A549 (cell line): ENCODE data around the gene ITGAX. TPM values are rescaled to one million over a fixed set of nuclear protein-coding genes. Genes with fewer than 3 reads are reported as not detected.

ENCODE experiments used
- ATAC-seq, 2 experiments: fragments of 200-7000 bp in 1 of 2; fragments of >200 bp in 1 of 2; cut with Nextera tagmentation in 1 of 2; cut with Tn5 transposase in 1 of 2; 3 replicates each; pipeline versions ENCODE4 v1.8.0 to v1.9.1; 2018 to 2020; ENCODE audit warnings: mild to moderate bottlenecking in 1 of 2, moderate library complexity in 1 of 2
- CTCF ChIA-PET: fragments of 300-600 bp; sonication (Branson Sonifier 250); formaldehyde crosslinking; extraction: SDS; loops from one replicate; lab custom pipeline; 2021; ENCODE audit warnings: antibody characterized with exemption, inconsistent platforms; lab: Yijun Ruan, JAX
- POLR2A ChIA-PET: fragments of 350-600 bp; formaldehyde crosslinking; extraction: SDS; loops from one replicate; lab custom pipeline; 2021; ENCODE audit warnings: antibody characterized with exemption, inconsistent platforms; lab: Yijun Ruan, JAX
- DNase-seq, 2 experiments: peaks; one replicate each; pipeline versions ENCODE4 v3.0.0 to v3.0.0-alpha.2; 2011 to 2016; ENCODE audit warnings: low read depth in 1 of 2, low spot score in 1 of 2
- FAIRE-seq: peaks from 2 replicates; lab custom pipeline; 2011; peaks lifted over from hg19 to GRCh38; lab: Jason Lieb, UNC
- H3K27ac ChIP-seq, 2 experiments: fragments of >200 bp; sonication (Bioruptor Twin); formaldehyde crosslinking; 3 replicates each; pipeline ENCODE4 v1.5.1; 2016 to 2017
- H3K4me1 ChIP-seq: fragments of >200 bp; sonication (Bioruptor Twin); formaldehyde crosslinking; 3 replicates; pipeline ENCODE4 v1.6.1; 2016
- H3K4me2 ChIP-seq: fragments of >200 bp; sonication (Bioruptor Twin); formaldehyde crosslinking; 3 replicates; pipeline ENCODE4 v1.6.1; 2016
- H3K4me3 ChIP-seq: fragments of >200 bp; sonication (Bioruptor Twin); formaldehyde crosslinking; 3 replicates; pipeline ENCODE4 v1.5.1; 2016
- H3K9me3 ChIP-seq: fragments of >200 bp; sonication (Bioruptor Twin); formaldehyde crosslinking; 3 replicates; pipeline ENCODE4 v1.6.1; 2016
- CHD2 ChIP-seq: fragments of 150-350 bp; IDR thresholded peaks from 2 replicates; pipeline ENCODE4 v1.6.1; 2014; ENCODE audit warnings: low read length; ENCODE audit not compliant: partially characterized antibody
- EHF ChIP-seq: fragments of 250-450 bp; sonication (Bioruptor Pico); IDR thresholded peaks from 2 replicates; pipeline ENCODE4 v1.5.0; 2020; ENCODE audit warnings: mild to moderate bottlenecking
- FOSL2 ChIP-seq, 2 experiments: fragments of 450-650 bp in 1 of 2; fragments of >200 bp in 1 of 2; sonication (Bioruptor Twin) in 1 of 2; formaldehyde crosslinking; IDR thresholded peaks; 2 replicates each; pipeline versions ENCODE4 v1.5.0 to v1.6.1; 2016 to 2020; ENCODE audit warnings: mild to moderate bottlenecking in 1 of 2, moderate library complexity in 1 of 2
- HOXB13 ChIP-seq: fragments of 250-450 bp; sonication (Bioruptor Pico); IDR thresholded peaks from 2 replicates; pipeline ENCODE4 v1.5.0; 2020; ENCODE audit warnings: low read depth, mild to moderate bottlenecking, moderate library complexity
- HOXB5 ChIP-seq: fragments of 250-450 bp; sonication (Bioruptor Pico); IDR thresholded peaks from 2 replicates; pipeline ENCODE4 v1.5.0; 2020; ENCODE audit warnings: mild to moderate bottlenecking, moderate library complexity
- MAZ ChIP-seq: fragments of 150-350 bp; IDR thresholded peaks from 2 replicates; pipeline ENCODE4 v1.6.1; 2014; ENCODE audit warnings: antibody characterized with exemption, low read depth, low read length, borderline replicate concordance
- NFE2L2 ChIP-seq: fragments of 150-350 bp; conservative IDR thresholded peaks from 2 replicates; pipeline ENCODE4 v1.6.1; 2014; ENCODE audit warnings: low read length
- POLR2AphosphoS2 ChIP-seq: conservative IDR thresholded peaks from 2 replicates; pipeline ENCODE4 v1.6.1; 2012; ENCODE audit warnings: low read length, improper control_type of control experiment, inconsistent platforms
- RARB ChIP-seq: fragments of 250-450 bp; sonication (Bioruptor Pico); IDR thresholded peaks from 2 replicates; pipeline ENCODE4 v1.8.0; 2021; ENCODE audit warnings: mild to moderate bottlenecking, moderate library complexity
- SREBF2 ChIP-seq: fragments of 450-650 bp; IDR thresholded peaks from 2 replicates; pipeline ENCODE4 v1.6.1; 2014; ENCODE audit warnings: mild to moderate bottlenecking, moderate library complexity
- TP53 ChIP-seq: fragments of 250-450 bp; sonication (Bioruptor Pico); IDR thresholded peaks from 2 replicates; pipeline ENCODE4 v1.5.0; 2021; ENCODE audit warnings: mild to moderate bottlenecking, moderate library complexity
- ZC3H11A ChIP-seq: fragments of 450-650 bp; IDR thresholded peaks from 2 replicates; pipeline ENCODE4 v1.6.1; 2014; ENCODE audit warnings: antibody characterized with exemption, mild to moderate bottlenecking
- ZSCAN20 ChIP-seq: fragments of 250-450 bp; sonication (Bioruptor Pico); IDR thresholded peaks from 2 replicates; pipeline ENCODE4 v1.8.0; 2022; ENCODE audit warnings: mild to moderate bottlenecking, moderate library complexity
- WGBS: methylation state at CpG from one replicate; pipeline ENCODE4 v1.1.6; 2017; ENCODE audit errors: missing lambda C conversion rate; 5-methylcytosine and 5-hydroxymethylcytosine counted together
- polyA plus RNA-seq, 4 experiments: library from polyadenylated mRNA; depleted of rRNA in 3 of 4; stranded (reverse); fragments of >200 nt; fragmentation: RNase III in 1 of 4; extraction: RNeasy Plus Mini Kit Qiagen cat#74134 plus additional on column Dnase treatment in 1 of 4; gene quantifications; 2 replicates in 3 of 4; 3 replicates in 1 of 4; pipeline ENCODE4 v1.2.3, GENCODE V29; 2011 to 2017
- TF ChIP-seq, protein P1 (sequence below): fragments of >200 bp; sonication (Bioruptor Twin); formaldehyde crosslinking; IDR thresholded peaks from 3 replicates; pipeline ENCODE4 v1.6.1; 2016
- TF ChIP-seq, protein P2 (sequence below): IDR thresholded peaks from 2 replicates; pipeline ENCODE4 v1.6.1; 2012
- TF ChIP-seq, protein P3 (sequence below): fragments of 200-600 bp; sonication (generic); IDR thresholded peaks from 2 replicates; pipeline ENCODE4 v1.6.1; 2016; ENCODE audit warnings: antibody characterized with exemption, mild to moderate bottlenecking, moderate library complexity

ITGAX gene
- polyA plus RNA-seq, 2 of the 4 experiments (the other 2 are of a cell fraction) = 0.49 to 0.87 TPM

DNA sequence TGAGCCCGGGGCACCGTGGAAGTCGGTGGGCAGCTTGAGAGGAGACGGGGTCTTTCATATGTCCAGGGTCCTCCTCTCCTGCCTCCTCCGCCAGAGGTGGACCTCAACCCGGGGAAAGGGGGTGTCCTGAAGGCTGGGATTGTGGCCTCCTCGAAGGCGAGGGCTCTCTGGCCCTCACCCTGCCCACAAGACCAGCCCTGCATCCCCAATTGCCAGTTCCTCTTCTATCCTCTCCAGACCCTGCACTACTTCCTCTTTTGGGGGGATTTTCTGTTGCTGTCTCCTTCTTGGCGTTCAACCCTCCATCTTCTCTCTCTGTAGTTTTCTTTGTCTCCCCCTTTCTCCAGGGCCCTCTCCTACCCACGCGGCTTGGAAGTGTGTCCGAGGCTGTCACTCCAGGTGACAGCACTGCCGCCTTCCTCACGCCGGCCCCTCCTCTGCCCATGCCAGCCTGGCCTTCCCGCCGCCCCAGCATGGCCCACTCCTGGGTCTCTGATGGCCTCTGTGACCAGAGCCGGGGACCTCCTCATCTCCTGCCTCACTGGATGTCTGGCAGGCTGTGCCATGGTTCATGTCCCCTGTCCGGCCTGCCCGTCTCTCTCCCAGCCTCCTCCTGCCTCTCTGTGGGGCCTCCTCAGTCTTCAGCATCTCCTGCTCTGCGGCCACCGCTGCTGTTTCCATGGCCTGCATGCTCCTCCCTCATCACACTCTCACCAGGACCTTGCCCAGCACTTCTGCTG is 2.4 kb upstream of the ITGAX start:
- WGBS = 87% methylated on average over 22 of the region's 22 CpGs
- Histone ChIP-seq H3K27ac (no peak overlapping the region), H3K4me2 (no peak overlapping the region), H3K4me1 (peaks cover 12% of the 10 kb centered on the region), H3K9me3 (no peaks in the 10 kb centered on the region), H3K4me3 (no peak overlapping the region)
- no peak for DNase-seq
- ChIA-PET POLR2A (no interaction called here), CTCF (interaction anchor here (1.4 kb wide), 1 partner anchor 19 kb away, joined by 3 read pairs; no protein-coding TSS in a partner anchor)
- ATAC-seq = no peak
- TF ChIP-seq ZSCAN20 (CRISPR knock-in tag) (no peak), CHD2 (no peak), HOXB13 (CRISPR knock-in tag) (no peak)
- FAIRE-seq = no peak

DNA sequence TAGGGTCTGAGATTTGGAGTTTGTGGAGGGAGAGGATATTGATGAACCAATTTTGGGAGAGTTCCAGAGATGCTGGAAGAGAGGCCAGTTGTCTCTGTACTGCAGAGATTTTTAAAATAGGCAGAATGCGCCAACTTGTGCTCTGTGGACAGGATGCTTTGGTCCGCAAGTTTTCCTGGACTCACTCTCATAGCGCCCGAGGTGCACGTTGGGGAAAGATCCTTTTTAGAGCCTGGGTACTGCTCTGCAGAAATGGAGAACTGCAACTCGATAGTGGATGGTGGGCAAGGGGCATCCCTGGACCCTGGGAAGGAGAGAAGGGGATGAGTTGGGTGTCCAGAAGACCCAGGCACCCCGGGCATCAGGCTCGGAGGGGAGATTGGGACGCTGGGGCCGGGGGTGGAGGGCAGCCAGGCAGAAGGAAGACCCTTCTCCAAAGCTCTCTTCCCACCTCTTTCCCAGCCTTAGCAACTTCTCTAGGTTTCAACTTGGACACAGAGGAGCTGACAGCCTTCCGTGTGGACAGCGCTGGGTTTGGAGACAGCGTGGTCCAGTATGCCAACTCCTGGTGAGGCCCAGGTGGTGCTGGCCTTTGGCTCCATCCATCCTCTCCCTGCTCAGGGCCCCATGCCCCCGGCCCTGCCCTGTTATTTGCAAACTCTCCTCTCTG is 590 bp downstream of the ITGAX start:
- no peaks in the 10 kb centered on the region for H3K9me3 ChIP-seq
- DNase-seq (no peak), FAIRE-seq (no peak), ATAC-seq (no peak)
- CTCF ChIA-PET = interaction anchor here (2.3 kb wide), 1 partner anchor 27 kb away, joined by 7 read pairs; no protein-coding TSS in a partner anchor
- peak overlapping the region; percentile 57 to 71; a peak in 5 of 6 replicates for H3K27ac ChIP-seq
- H3K4me1 ChIP-seq = peaks cover 12% of the 10 kb centered on the region
- TF ChIP-seq NFE2L2 (no peak), POLR2AphosphoS2 (no peak), RARB (CRISPR knock-in tag) (no peak), CHD2 (no peak), HOXB5 (CRISPR knock-in tag) (no peak)
- TF ChIP-seq, protein P1, sequence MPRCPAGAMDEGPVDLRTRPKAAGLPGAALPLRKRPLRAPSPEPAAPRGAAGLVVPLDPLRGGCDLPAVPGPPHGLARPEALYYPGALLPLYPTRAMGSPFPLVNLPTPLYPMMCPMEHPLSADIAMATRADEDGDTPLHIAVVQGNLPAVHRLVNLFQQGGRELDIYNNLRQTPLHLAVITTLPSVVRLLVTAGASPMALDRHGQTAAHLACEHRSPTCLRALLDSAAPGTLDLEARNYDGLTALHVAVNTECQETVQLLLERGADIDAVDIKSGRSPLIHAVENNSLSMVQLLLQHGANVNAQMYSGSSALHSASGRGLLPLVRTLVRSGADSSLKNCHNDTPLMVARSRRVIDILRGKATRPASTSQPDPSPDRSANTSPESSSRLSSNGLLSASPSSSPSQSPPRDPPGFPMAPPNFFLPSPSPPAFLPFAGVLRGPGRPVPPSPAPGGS = no peak
- TF ChIP-seq, all 56 proteins: peak for 0
- POLR2A ChIA-PET = no interaction called here
- 74% methylated on average over 13 of the region's 14 CpGs for WGBS
- peak overlapping the region; percentile 75 for H3K4me2 ChIP-seq
- H3K4me3 ChIP-seq = no peak overlapping the region

DNA sequence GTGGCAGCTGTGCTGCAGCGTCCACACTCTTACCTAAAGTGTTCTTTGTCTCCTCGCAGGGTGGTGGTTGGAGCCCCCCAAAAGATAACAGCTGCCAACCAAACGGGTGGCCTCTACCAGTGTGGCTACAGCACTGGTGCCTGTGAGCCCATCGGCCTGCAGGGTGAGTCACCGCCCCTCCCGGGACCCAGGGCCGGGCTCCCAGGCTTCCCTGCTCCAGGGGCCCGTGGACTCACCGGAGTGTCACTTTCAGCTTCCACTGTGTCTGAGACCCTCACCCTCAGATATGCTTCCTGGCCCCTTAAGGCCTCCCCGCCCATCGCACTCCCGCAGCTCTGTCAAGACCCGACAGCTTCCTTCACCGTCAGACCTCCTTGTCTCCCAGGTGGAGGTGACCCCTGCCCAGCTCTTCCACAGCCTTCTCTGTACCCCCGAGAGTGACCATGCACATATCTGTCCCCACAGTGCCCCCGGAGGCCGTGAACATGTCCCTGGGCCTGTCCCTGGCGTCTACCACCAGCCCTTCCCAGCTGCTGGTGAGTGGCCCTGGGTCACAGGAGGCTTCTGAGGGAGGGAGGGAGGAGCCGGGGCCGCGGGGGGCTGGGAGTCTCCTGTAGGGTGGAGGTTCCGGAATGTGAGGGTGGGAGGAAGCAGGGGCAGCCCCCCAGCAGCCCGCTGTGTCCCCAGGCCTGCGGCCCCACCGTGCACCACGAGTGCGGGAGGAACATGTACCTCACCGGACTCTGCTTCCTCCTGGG is 1.8 kb downstream of the ITGAX start:
- ChIA-PET POLR2A (no interaction called here), CTCF (interaction anchor here (0.7 to 2.3 kb wide), 2 partner anchors 26 to 215 kb away, joined by 3 to 7 read pairs; no protein-coding TSS in a partner anchor)
- Histone ChIP-seq H3K4me1 (peaks cover 12% of the 10 kb centered on the region), H3K4me3 (no peak overlapping the region), H3K27ac (no peak overlapping the region), H3K4me2 (no peak overlapping the region), H3K9me3 (no peaks in the 10 kb centered on the region)
- WGBS = 68% methylated on average over 18 of the region's 28 CpGs
- TF ChIP-seq EHF (CRISPR knock-in tag) (no peak), FOSL2 (IDR thresholded peaks at IDR 0.05) (no peak), FOSL2 (CRISPR knock-in tag; IDR thresholded peaks at IDR 0.05) (0 out of 2 replicates have a peak, but pooled peaks have one; percentile 3), TP53 (CRISPR knock-in tag) (no peak)
- TF ChIP-seq, protein P2, sequence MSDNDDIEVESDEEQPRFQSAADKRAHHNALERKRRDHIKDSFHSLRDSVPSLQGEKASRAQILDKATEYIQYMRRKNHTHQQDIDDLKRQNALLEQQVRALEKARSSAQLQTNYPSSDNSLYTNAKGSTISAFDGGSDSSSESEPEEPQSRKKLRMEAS = no peak
- no peak for FAIRE-seq
- DNase-seq = no peak
- no peak for ATAC-seq

DNA sequence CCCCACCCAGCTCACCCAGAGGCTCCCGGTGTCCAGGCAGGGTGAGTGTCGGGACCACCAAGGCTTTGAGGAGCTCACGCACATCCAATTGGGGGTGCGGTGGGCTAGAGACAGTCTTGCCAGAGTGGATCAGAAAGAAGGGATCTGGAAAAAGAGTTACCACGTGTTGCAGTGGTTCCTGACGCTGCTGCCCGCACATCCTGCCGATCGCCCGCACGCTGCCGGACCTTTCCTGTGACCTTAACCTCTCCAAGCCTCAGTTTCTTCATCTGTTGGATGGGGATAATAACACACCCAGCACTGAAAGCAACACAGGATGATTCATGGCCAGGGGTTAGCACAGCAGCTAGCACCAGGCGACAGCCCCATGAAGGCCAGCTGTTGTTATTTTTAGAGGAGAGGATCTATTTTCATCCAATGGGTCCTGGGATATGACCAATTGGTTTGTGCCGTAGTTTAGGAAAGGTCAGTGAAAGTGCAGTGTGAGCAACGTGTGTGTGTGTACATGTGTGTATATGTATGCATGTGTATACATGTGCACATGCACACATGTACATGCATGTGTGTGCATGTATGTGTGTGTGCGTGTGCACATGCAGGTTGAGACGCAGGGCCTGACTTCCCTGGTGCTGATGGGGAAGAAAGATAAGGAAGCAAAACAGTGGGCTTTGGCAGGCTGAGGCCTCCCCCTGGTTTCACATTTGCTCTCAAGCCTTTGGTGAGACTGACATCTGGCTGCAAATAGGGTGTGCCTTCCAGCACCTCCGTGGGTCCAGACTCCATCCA is 2.5 kb downstream of the ITGAX start:
- H3K4me2 ChIP-seq = no peak overlapping the region
- FAIRE-seq = no peak
- 86% methylated on average over 17 of the region's 18 CpGs for WGBS
- no peak overlapping the region for H3K4me3 ChIP-seq
- TF ChIP-seq MAZ = no peak
- TF ChIP-seq, protein P3, sequence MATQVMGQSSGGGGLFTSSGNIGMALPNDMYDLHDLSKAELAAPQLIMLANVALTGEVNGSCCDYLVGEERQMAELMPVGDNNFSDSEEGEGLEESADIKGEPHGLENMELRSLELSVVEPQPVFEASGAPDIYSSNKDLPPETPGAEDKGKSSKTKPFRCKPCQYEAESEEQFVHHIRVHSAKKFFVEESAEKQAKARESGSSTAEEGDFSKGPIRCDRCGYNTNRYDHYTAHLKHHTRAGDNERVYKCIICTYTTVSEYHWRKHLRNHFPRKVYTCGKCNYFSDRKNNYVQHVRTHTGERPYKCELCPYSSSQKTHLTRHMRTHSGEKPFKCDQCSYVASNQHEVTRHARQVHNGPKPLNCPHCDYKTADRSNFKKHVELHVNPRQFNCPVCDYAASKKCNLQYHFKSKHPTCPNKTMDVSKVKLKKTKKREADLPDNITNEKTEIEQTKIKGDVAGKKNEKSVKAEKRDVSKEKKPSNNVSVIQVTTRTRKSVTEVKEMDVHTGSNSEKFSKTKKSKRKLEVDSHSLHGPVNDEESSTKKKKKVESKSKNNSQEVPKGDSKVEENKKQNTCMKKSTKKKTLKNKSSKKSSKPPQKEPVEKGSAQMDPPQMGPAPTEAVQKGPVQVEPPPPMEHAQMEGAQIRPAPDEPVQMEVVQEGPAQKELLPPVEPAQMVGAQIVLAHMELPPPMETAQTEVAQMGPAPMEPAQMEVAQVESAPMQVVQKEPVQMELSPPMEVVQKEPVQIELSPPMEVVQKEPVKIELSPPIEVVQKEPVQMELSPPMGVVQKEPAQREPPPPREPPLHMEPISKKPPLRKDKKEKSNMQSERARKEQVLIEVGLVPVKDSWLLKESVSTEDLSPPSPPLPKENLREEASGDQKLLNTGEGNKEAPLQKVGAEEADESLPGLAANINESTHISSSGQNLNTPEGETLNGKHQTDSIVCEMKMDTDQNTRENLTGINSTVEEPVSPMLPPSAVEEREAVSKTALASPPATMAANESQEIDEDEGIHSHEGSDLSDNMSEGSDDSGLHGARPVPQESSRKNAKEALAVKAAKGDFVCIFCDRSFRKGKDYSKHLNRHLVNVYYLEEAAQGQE = no peak
- no peak for TF ChIP-seq ZC3H11A
- TF ChIP-seq SREBF2 = no peak
- no peak for TF ChIP-seq TP53 (CRISPR knock-in tag)
- TF ChIP-seq, protein P1 = no peak
- no peak for TF ChIP-seq POLR2AphosphoS2
- POLR2A ChIA-PET = no interaction called here
- no peak for ATAC-seq
- H3K27ac ChIP-seq = no peak overlapping the region
- CTCF ChIA-PET = interaction anchor here (0.6 to 2.3 kb wide), 2 partner anchors 25 to 114 kb away, joined by 3 to 7 read pairs; no protein-coding TSS in a partner anchor
- DNase-seq = no peak
- H3K9me3 ChIP-seq = no peaks in the 10 kb centered on the region
- H3K4me1 ChIP-seq = peaks cover 12% of the 10 kb centered on the region
